ENCODE measurements around the gene SRPX.

SRPX gene

GRCh38 chrX:38220415-38221390 is at the start of gene SRPX:
Gene SRPX, minus strand, starts transcription at chrX:38220871. Its CDS starts 79 bp downstream, at chrX:38220792.
- DNase-seq (ENCODE audit: low read depth) = peak; percentile 50
- H3K4me3 ChIP-seq (ENCODE audit: low read length) = peak within 1 kb of the TSS; percentile 72
- TF ChIP-seq CTCF (conservative IDR thresholded peaks at IDR 0.05; ENCODE audit: low read length) = no peak

- TF ChIP-seq CTCF (conservative IDR thresholded peaks at IDR 0.05; ENCODE audit: low read length) = no peak
These were observed 47.3 kb upstream of the SRPX start for GRCh38 chrX:38268011-38268410.

GRCh38 chrX:38262715-38263620 is 42.3 kb upstream of the SRPX start:
- DNase-seq (ENCODE audit: low read depth) = peak; percentile 35
- no peak overlapping the region for H3K4me3 ChIP-seq (ENCODE audit: low read length)
- no peak for TF ChIP-seq CTCF (conservative IDR thresholded peaks at IDR 0.05; ENCODE audit: low read length)

More at GRCh38 chrX:38268011-38268410, 47.3 kb upstream of the SRPX start:
- H3K4me3 ChIP-seq (ENCODE audit: low read length) = no peak overlapping the region
- no peak for DNase-seq (ENCODE audit: low read depth)

- H3K4me3 ChIP-seq (ENCODE audit: low read length) = no peak overlapping the region
- TF ChIP-seq CTCF (conservative IDR thresholded peaks at IDR 0.05; ENCODE audit: low read length) = peak; percentile 41
- no peak for DNase-seq (ENCODE audit: low read depth)
These were observed 39.6 kb upstream of the SRPX start for GRCh38 chrX:38260231-38260630.

GRCh38 chrX:38256019-38256418 is 35.3 kb upstream of the SRPX start:
- DNase-seq (ENCODE audit: low read depth) = no peak
- TF ChIP-seq CTCF (conservative IDR thresholded peaks at IDR 0.05; ENCODE audit: low read length) = no peak
- no peak overlapping the region for H3K4me3 ChIP-seq (ENCODE audit: low read length)

GRCh38 chrX:38249965-38250364 is 29.3 kb upstream of the SRPX start:
- no peak for DNase-seq (ENCODE audit: low read depth)
- H3K4me3 ChIP-seq (ENCODE audit: low read length) = no peak overlapping the region
- TF ChIP-seq CTCF (conservative IDR thresholded peaks at IDR 0.05; ENCODE audit: low read length) = no peak

Measured in AG10803 (cell line).